ENCODE measurements around the gene PIGQ. TPM values are rescaled to one million over a fixed set of nuclear protein-coding genes. Genes with fewer than 3 reads are reported as not detected.
A peak's percentile ranks its signal among the peaks of the same experiment; 100 is the strongest.

PIGQ gene
- total and polyA plus RNA-seq, 2 of the 13 experiments (the other 11 are each of a cell fraction or from before 2014, with no cell fraction given), result 7.7 to 19.7 TPM

DNA sequence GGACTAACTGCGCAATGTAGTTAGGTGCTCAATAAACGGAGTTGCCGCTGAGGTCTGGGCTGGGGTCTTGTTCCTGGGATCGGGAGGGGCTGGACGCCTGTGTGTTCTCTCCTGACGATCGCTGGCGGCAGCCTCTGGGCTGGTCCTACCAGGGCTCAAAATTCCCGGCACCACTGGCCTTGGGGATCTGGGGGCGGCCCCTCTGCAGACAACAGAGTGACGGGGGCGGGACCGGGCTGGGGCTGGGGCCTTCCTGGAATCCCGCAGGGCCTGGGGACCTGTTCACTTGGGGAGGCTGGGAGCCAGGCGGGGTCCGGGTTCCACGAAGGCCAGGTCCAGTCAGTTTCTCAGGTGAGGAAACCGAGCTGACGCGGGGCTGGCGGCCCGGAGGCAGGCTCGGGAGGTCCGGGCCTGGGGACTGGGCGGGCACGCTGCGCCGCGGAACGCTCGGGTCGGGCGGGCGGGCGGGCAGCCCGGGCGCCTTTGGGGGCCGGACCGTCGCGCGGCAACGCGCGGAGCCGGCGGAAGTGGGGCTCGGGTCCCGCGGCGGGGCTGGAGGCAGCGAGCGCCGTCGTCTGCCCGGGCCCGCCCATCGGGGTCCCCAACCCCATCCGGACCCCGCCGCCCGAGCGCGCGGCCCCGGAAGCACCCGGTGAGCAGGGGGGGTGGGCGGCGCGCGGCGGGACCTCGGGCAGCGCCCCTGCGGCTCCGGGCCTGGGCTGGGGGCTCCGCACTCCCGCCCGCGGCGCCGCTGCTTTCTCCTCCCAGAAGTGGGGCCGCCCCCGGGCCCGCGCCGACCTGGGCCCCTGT is at the start of gene PIGQ (continued):
- TF ChIP-seq, protein P1, sequence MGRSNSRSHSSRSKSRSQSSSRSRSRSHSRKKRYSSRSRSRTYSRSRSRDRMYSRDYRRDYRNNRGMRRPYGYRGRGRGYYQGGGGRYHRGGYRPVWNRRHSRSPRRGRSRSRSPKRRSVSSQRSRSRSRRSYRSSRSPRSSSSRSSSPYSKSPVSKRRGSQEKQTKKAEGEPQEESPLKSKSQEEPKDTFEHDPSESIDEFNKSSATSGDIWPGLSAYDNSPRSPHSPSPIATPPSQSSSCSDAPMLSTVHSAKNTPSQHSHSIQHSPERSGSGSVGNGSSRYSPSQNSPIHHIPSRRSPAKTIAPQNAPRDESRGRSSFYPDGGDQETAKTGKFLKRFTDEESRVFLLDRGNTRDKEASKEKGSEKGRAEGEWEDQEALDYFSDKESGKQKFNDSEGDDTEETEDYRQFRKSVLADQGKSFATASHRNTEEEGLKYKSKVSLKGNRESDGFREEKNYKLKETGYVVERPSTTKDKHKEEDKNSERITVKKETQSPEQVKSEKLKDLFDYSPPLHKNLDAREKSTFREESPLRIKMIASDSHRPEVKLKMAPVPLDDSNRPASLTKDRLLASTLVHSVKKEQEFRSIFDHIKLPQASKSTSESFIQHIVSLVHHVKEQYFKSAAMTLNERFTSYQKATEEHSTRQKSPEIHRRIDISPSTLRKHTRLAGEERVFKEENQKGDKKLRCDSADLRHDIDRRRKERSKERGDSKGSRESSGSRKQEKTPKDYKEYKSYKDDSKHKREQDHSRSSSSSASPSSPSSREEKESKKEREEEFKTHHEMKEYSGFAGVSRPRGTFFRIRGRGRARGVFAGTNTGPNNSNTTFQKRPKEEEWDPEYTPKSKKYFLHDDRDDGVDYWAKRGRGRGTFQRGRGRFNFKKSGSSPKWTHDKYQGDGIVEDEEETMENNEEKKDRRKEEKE (IDR thresholded peaks at IDR 0.05), result no peak
- TF ChIP-seq SIN3A (IDR thresholded peaks at IDR 0.05; ENCODE audit: borderline replicate concordance, low read depth, low read length) (peak; percentile 87; the same call in 1 of the 2 replicates), RFX1 (IDR thresholded peaks at IDR 0.05) (peak; percentile 35; the same call in 1 of the 2 replicates), ZNF501 (CRISPR knock-in tag; IDR thresholded peaks at IDR 0.05) (0 out of 2 replicates have a peak, but pooled peaks have one; percentile 9), PHF8 (CRISPR knock-in tag; IDR thresholded peaks at IDR 0.05) (peak; percentile 61), NR2C2 (CRISPR knock-in tag; IDR thresholded peaks at IDR 0.05; ENCODE audit: borderline replicate concordance) (peak; percentile 55; the same call in 1 of the 2 replicates), GATAD1 (CRISPR knock-in tag; IDR thresholded peaks at IDR 0.05) (peak; percentile 56), POLR2AphosphoS5 (IDR thresholded peaks at IDR 0.05; ENCODE audit: low read depth, low read length) (no peak), ZNF331 (CRISPR knock-in tag; IDR thresholded peaks at IDR 0.05) (0 out of 2 replicates have a peak, but pooled peaks have one; percentile 21), TMF1 (CRISPR knock-in tag; IDR thresholded peaks at IDR 0.05; ENCODE audit: low read depth) (no peak)
- TF ChIP-seq, protein P2, sequence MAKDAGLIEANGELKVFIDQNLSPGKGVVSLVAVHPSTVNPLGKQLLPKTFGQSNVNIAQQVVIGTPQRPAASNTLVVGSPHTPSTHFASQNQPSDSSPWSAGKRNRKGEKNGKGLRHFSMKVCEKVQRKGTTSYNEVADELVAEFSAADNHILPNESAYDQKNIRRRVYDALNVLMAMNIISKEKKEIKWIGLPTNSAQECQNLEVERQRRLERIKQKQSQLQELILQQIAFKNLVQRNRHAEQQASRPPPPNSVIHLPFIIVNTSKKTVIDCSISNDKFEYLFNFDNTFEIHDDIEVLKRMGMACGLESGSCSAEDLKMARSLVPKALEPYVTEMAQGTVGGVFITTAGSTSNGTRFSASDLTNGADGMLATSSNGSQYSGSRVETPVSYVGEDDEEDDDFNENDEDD (CRISPR knock-in tag; IDR thresholded peaks at IDR 0.05; ENCODE audit: borderline replicate concordance), result peak; percentile 46; the same call in 1 of the 2 replicates
- TF ChIP-seq, protein P3, sequence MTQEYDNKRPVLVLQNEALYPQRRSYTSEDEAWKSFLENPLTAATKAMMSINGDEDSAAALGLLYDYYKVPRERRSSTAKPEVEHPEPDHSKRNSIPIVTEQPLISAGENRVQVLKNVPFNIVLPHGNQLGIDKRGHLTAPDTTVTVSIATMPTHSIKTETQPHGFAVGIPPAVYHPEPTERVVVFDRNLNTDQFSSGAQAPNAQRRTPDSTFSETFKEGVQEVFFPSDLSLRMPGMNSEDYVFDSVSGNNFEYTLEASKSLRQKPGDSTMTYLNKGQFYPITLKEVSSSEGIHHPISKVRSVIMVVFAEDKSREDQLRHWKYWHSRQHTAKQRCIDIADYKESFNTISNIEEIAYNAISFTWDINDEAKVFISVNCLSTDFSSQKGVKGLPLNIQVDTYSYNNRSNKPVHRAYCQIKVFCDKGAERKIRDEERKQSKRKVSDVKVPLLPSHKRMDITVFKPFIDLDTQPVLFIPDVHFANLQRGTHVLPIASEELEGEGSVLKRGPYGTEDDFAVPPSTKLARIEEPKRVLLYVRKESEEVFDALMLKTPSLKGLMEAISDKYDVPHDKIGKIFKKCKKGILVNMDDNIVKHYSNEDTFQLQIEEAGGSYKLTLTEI (CRISPR knock-in tag; conservative IDR thresholded peaks at IDR 0.05), result no peak
- TF ChIP-seq, protein P4, sequence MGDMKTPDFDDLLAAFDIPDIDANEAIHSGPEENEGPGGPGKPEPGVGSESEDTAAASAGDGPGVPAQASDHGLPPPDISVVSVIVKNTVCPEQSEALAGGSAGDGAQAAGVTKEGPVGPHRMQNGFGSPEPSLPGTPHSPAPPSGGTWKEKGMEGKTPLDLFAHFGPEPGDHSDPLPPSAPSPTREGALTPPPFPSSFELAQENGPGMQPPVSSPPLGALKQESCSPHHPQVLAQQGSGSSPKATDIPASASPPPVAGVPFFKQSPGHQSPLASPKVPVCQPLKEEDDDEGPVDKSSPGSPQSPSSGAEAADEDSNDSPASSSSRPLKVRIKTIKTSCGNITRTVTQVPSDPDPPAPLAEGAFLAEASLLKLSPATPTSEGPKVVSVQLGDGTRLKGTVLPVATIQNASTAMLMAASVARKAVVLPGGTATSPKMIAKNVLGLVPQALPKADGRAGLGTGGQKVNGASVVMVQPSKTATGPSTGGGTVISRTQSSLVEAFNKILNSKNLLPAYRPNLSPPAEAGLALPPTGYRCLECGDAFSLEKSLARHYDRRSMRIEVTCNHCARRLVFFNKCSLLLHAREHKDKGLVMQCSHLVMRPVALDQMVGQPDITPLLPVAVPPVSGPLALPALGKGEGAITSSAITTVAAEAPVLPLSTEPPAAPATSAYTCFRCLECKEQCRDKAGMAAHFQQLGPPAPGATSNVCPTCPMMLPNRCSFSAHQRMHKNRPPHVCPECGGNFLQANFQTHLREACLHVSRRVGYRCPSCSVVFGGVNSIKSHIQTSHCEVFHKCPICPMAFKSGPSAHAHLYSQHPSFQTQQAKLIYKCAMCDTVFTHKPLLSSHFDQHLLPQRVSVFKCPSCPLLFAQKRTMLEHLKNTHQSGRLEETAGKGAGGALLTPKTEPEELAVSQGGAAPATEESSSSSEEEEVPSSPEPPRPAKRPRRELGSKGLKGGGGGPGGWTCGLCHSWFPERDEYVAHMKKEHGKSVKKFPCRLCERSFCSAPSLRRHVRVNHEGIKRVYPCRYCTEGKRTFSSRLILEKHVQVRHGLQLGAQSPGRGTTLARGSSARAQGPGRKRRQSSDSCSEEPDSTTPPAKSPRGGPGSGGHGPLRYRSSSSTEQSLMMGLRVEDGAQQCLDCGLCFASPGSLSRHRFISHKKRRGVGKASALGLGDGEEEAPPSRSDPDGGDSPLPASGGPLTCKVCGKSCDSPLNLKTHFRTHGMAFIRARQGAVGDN (CRISPR knock-in tag; IDR thresholded peaks at IDR 0.05), result peak; percentile 36; the same call in 1 of the 2 replicates
- TF ChIP-seq, protein P5, sequence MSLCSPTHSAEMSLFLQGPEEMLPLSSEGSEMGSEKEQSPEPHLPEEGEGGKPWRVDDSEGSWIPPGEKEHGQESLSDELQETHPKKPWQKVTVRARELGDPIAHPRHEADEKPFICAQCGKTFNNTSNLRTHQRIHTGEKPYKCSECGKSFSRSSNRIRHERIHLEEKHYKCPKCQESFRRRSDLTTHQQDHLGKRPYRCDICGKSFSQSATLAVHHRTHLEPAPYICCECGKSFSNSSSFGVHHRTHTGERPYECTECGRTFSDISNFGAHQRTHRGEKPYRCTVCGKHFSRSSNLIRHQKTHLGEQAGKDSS (CRISPR knock-in tag; IDR thresholded peaks at IDR 0.05; ENCODE audit: borderline replicate concordance, low read depth), result no peak
- TF ChIP-seq, protein P6, sequence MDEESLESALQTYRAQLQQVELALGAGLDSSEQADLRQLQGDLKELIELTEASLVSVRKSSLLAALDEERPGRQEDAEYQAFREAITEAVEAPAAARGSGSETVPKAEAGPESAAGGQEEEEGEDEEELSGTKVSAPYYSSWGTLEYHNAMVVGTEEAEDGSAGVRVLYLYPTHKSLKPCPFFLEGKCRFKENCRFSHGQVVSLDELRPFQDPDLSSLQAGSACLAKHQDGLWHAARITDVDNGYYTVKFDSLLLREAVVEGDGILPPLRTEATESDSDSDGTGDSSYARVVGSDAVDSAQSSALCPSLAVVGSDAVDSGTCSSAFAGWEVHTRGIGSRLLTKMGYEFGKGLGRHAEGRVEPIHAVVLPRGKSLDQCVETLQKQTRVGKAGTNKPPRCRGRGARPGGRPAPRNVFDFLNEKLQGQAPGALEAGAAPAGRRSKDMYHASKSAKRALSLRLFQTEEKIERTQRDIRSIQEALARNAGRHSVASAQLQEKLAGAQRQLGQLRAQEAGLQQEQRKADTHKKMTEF (CRISPR knock-in tag; IDR thresholded peaks at IDR 0.05), result no peak

Measured in HepG2 (cell line).